ENCODE measurements around the gene SIM1. TPM values are rescaled to one million over a fixed set of nuclear protein-coding genes. Genes with fewer than 3 reads are reported as not detected.

Gene SIM1
- total and polyA plus RNA-seq, 5 donors from 2014 or later, result 0.39 to 0.64 (median 0.51) TPM; not detected in 2

DNA sequence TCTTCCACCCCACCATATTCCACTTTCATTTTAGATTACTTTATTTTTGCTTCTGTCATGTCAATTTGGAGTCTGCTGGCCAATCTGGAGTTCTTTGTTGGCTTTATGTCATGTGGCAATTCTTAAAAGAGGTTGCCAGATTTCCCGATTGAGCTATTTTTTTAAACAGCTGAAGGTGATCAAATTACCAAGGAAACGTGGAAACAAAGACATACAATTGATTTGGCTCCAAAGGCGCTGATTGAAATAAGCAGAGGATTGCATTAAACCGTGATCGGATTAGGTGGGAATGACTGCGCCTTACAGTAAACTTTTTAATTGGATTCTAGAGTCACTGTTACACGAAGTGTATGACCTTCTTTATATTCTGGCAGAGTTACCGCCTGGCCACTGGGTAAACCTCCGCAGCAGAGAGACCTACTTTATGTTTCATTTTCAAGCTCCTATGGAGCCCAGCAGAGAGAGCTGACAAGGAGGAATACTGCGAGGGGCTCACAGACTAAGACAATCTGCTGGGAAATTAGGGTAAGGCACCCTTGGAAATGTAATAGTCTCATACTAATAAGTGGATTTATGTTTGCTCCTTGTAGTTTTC, 37.9 kb downstream of the SIM1 start:
- Mint-ChIP-seq H3K4me1 (no peaks in the 10 kb centered on the region), H3K9me3 (peaks cover 0 to 2% (median 0%) of the 10 kb centered on the region in 7 donors), H3K36me3 (no peaks in the 10 kb centered on the region), H3K27ac (no peak overlapping the region), H3K27me3 (peaks cover 5% of the 10 kb centered on the region), H3K4me3 (no peak overlapping the region)
- Histone ChIP-seq H3K4me1 (ENCODE audit: control insufficient read depth, insufficient read depth, low read length, poor library complexity, severe bottlenecking) (no peaks in the 10 kb centered on the region), H3K4me3 (ENCODE audit: low read depth, low read length) (no peak overlapping the region), H3K9me3 (ENCODE audit: control insufficient read depth in 2 of 2, low read length in 2 of 2) (no peaks in the 10 kb centered on the region), H3K27me3 (ENCODE audit: control insufficient read depth, insufficient read depth, low read length) (no peaks in the 10 kb centered on the region), H3K27ac (ENCODE audit: insufficient read depth, low read length, poor library complexity, severe bottlenecking) (no peak overlapping the region), H3K36me3 (ENCODE audit: control insufficient read depth, insufficient read depth, low read length) (no peaks in the 10 kb centered on the region)
- no peak for DNase-seq
- no peak for ATAC-seq (ENCODE audit: low read depth in 2 of 2)

DNA sequence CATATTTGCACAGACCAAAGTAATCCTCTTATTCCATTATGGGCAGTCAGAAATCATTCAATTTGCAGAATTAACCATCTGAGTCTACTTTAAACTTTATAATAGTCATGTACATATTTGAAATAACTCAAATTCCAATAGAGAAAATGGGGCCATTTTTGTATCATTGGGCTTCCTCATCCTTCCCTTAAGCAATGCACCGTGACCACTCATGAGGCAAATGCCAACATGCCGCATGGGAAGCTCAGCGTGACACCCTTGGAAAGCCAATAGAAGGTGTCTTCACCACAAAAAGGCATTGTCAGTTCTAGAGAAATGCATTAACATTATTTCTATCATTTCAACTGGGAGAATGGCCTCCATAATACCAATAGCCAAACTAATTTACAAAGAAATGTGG, 38.5 kb downstream of the SIM1 start:
- no peaks in the 10 kb centered on the region for H3K4me1 ChIP-seq (ENCODE audit: control insufficient read depth, insufficient read depth, low read length, poor library complexity, severe bottlenecking)
- no peaks in the 10 kb centered on the region for H3K36me3 Mint-ChIP-seq

DNA sequence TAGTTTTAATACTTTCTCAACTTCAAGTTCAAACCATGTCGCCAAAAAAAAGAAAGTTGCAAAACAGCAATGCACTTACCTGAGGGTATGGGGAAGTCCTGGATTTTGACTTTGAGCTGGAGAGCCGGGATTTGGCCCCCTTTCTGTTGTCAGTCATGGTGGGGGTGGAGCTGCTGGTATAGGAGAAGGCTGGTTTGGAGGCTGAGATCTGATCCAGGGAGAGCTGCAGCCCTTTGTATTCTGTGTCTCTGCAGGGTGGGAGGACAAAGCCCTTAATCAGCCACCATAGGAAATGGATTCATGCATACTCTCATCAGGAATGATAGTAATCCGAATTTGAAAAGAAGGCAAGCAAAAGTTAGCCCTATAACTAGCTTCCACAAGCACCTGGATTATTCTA, 44.0 kb downstream of the SIM1 start:
- Mint-ChIP-seq H3K4me3 (no peak overlapping the region), H3K27ac (no peak overlapping the region), H3K36me3 (no peaks in the 10 kb centered on the region), H3K27me3 (peaks cover 30% of the 10 kb centered on the region), H3K4me1 (no peaks in the 10 kb centered on the region), H3K9me3 (no peaks in the 10 kb centered on the region)
- H3K4me1 ChIP-seq (ENCODE audit: control insufficient read depth, insufficient read depth, low read length, poor library complexity, severe bottlenecking), result no peaks in the 10 kb centered on the region
- ATAC-seq (ENCODE audit: low read depth in 2 of 2), result no peak
- no peak for DNase-seq
- no peaks in the 10 kb centered on the region for H3K27me3 ChIP-seq (ENCODE audit: control insufficient read depth, insufficient read depth, low read length)
- H3K27ac ChIP-seq (ENCODE audit: insufficient read depth, low read length, poor library complexity, severe bottlenecking), result no peak overlapping the region
- no peaks in the 10 kb centered on the region for H3K9me3 ChIP-seq (ENCODE audit: control insufficient read depth in 2 of 2, low read length in 2 of 2)
- no peak overlapping the region for H3K4me3 ChIP-seq (ENCODE audit: low read depth, low read length)
- no peaks in the 10 kb centered on the region for H3K36me3 ChIP-seq (ENCODE audit: control insufficient read depth, insufficient read depth, low read length)

More for the DNA sequence above, 38.5 kb downstream of the SIM1 start:
- H3K9me3 ChIP-seq (ENCODE audit: control insufficient read depth in 2 of 2, low read length in 2 of 2), result no peaks in the 10 kb centered on the region
- H3K36me3 ChIP-seq (ENCODE audit: control insufficient read depth, insufficient read depth, low read length), result no peaks in the 10 kb centered on the region
- no peak overlapping the region for H3K27ac ChIP-seq (ENCODE audit: insufficient read depth, low read length, poor library complexity, severe bottlenecking)
- ATAC-seq (ENCODE audit: low read depth in 2 of 2), result no peak
- H3K27me3 ChIP-seq (ENCODE audit: control insufficient read depth, insufficient read depth, low read length), result no peaks in the 10 kb centered on the region
- peaks cover 0 to 2% (median 0%) of the 10 kb centered on the region in 7 donors for H3K9me3 Mint-ChIP-seq
- no peaks in the 10 kb centered on the region for H3K4me1 Mint-ChIP-seq
- no peak for DNase-seq
- H3K27me3 Mint-ChIP-seq, result peaks cover 9% of the 10 kb centered on the region
- H3K27ac Mint-ChIP-seq, result no peak overlapping the region
- H3K4me3 ChIP-seq (ENCODE audit: low read depth, low read length), result no peak overlapping the region
- no peak overlapping the region for H3K4me3 Mint-ChIP-seq

DNA sequence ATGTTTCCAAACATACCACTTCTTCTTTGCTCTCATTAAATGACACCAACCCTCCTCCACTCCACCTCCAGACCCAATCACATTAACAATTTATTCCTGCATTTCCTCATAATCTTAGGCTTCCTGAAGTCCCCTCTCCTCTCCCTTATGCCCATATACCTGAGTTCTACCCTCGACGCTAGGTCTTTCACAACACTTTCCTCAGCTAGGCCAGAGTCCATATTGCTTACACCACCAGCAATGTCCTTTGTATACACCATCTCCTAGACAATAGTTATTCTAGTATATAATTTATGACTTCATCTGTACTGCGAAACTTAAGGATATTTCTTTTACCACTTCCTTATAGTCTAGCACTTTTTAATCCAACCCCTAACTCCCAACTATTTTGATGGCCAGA, 47.7 kb downstream of the SIM1 start:
- no peak overlapping the region for H3K4me3 Mint-ChIP-seq
- no peaks in the 10 kb centered on the region for H3K4me1 Mint-ChIP-seq
- H3K36me3 ChIP-seq (ENCODE audit: control insufficient read depth, insufficient read depth, low read length), result no peaks in the 10 kb centered on the region
- no peak for DNase-seq
- H3K4me1 ChIP-seq (ENCODE audit: control insufficient read depth, insufficient read depth, low read length, poor library complexity, severe bottlenecking), result no peaks in the 10 kb centered on the region
- no peak overlapping the region for H3K27ac Mint-ChIP-seq
- H3K36me3 Mint-ChIP-seq, result no peaks in the 10 kb centered on the region
- peaks cover 2% of the 10 kb centered on the region for H3K27me3 ChIP-seq (ENCODE audit: control insufficient read depth, insufficient read depth, low read length)
- no peak overlapping the region for H3K4me3 ChIP-seq (ENCODE audit: low read depth, low read length)
- H3K9me3 Mint-ChIP-seq, result peaks cover 0 to 4% (median 0%) of the 10 kb centered on the region in 7 donors
- no peak for ATAC-seq (ENCODE audit: low read depth in 2 of 2)
- H3K27ac ChIP-seq (ENCODE audit: insufficient read depth, low read length, poor library complexity, severe bottlenecking), result no peak overlapping the region
- no peaks in the 10 kb centered on the region for H3K9me3 ChIP-seq (ENCODE audit: control insufficient read depth in 2 of 2, low read length in 2 of 2)
- H3K27me3 Mint-ChIP-seq, result peaks cover 36% of the 10 kb centered on the region

DNA sequence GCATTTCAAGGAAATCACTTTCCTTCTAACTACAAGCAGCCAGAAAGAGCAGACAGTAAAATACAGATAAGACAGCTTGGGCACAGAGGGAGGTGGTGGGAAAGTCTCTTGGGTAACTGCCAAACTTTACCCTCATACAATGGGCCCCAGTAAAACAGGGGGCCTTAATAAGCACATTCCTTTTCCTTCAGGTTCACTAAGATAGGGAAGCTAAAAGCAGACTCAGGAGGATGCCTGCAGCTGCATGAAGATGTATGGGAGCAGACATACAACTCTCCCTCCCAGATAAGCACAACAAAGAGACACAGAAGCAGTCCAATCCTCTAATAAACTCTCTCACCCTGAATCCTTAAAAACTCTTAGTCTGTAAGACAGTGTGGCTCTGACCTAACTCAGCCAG, 49.0 kb downstream of the SIM1 start:
- H3K9me3 Mint-ChIP-seq, result peaks cover 0 to 5% (median 0%) of the 10 kb centered on the region in 7 donors
- Histone ChIP-seq H3K36me3 (ENCODE audit: control insufficient read depth, insufficient read depth, low read length) (no peaks in the 10 kb centered on the region), H3K27ac (ENCODE audit: insufficient read depth, low read length, poor library complexity, severe bottlenecking) (no peak overlapping the region), H3K4me1 (ENCODE audit: control insufficient read depth, insufficient read depth, low read length, poor library complexity, severe bottlenecking) (no peaks in the 10 kb centered on the region), H3K9me3 (ENCODE audit: control insufficient read depth in 2 of 2, low read length in 2 of 2) (no peaks in the 10 kb centered on the region), H3K27me3 (ENCODE audit: control insufficient read depth, insufficient read depth, low read length) (peaks cover 2% of the 10 kb centered on the region), H3K4me3 (ENCODE audit: low read depth, low read length) (no peak overlapping the region)
- ATAC-seq (ENCODE audit: low read depth in 2 of 2) (no peak), DNase-seq (no peak)
- no peak overlapping the region for H3K27ac Mint-ChIP-seq
- no peak overlapping the region for H3K4me3 Mint-ChIP-seq
- peaks cover 29% of the 10 kb centered on the region for H3K27me3 Mint-ChIP-seq
- no peaks in the 10 kb centered on the region for H3K36me3 Mint-ChIP-seq
- no peaks in the 10 kb centered on the region for H3K4me1 Mint-ChIP-seq

DNA sequence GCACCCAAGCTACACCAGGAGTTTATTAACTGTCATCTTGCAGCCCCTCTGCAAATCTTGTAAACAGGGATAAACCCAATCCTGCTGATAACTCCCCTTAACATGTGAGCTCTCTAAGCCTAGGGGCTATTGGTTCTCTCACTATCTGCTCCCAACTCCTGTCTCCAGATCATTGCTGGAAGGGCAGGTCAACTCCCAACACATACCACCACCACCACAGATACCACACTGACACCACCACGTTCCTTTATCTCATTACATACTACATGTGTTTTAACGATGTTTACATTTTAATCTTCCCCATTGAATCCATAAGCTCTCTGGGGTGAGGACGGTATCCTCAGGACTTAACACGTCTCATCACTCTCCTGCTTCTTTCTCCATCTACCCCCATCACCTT, 51.8 kb downstream of the SIM1 start:
- no peak overlapping the region for H3K4me3 Mint-ChIP-seq
- Histone ChIP-seq H3K9me3 (ENCODE audit: control insufficient read depth in 2 of 2, low read length in 2 of 2) (no peaks in the 10 kb centered on the region), H3K36me3 (ENCODE audit: control insufficient read depth, insufficient read depth, low read length) (no peaks in the 10 kb centered on the region), H3K4me3 (ENCODE audit: low read depth, low read length) (no peak overlapping the region), H3K4me1 (ENCODE audit: control insufficient read depth, insufficient read depth, low read length, poor library complexity, severe bottlenecking) (no peaks in the 10 kb centered on the region), H3K27ac (ENCODE audit: insufficient read depth, low read length, poor library complexity, severe bottlenecking) (no peak overlapping the region), H3K27me3 (ENCODE audit: control insufficient read depth, insufficient read depth, low read length) (peaks cover 2% of the 10 kb centered on the region)
- no peaks in the 10 kb centered on the region for H3K36me3 Mint-ChIP-seq
- H3K4me1 Mint-ChIP-seq, result no peaks in the 10 kb centered on the region
- no peak overlapping the region for H3K27ac Mint-ChIP-seq
- peaks cover 25% of the 10 kb centered on the region for H3K27me3 Mint-ChIP-seq
- DNase-seq (no peak), ATAC-seq (ENCODE audit: low read depth in 2 of 2) (no peak)
- peaks cover 0 to 11% (median 0%) of the 10 kb centered on the region in 7 donors for H3K9me3 Mint-ChIP-seq

DNA sequence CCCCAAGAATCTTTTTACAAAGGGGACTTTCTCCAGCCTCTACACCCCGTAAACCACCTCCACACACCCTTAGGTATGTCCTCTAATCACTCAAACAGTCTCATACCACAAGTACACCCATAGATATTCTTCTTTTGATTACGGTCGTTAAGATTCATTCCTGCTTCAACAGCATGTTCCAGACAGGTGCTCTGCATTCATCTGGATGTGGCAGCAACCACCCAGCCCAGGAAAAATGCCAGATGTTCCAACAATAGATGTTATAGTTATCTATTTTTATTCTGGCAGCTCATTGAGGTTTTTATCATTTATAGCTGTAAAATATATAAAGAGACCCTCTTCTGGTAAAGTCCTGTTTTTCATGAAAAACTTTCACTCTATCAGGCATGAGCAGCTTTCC, 60.7 kb downstream of the SIM1 start:
- no peak overlapping the region for H3K27ac Mint-ChIP-seq
- no peak overlapping the region for H3K4me3 Mint-ChIP-seq
- ATAC-seq (ENCODE audit: low read depth in 2 of 2) (no peak), DNase-seq (no peak)
- H3K4me1 Mint-ChIP-seq, result no peaks in the 10 kb centered on the region
- H3K4me3 ChIP-seq (ENCODE audit: low read depth, low read length), result no peak overlapping the region
- H3K27me3 ChIP-seq (ENCODE audit: control insufficient read depth, insufficient read depth, low read length), result peaks cover 2% of the 10 kb centered on the region
- no peaks in the 10 kb centered on the region for H3K9me3 ChIP-seq (ENCODE audit: control insufficient read depth in 2 of 2, low read length in 2 of 2)
- H3K4me1 ChIP-seq (ENCODE audit: control insufficient read depth, insufficient read depth, low read length, poor library complexity, severe bottlenecking), result no peaks in the 10 kb centered on the region
- H3K27me3 Mint-ChIP-seq, result peaks cover 29% of the 10 kb centered on the region
- peaks cover 0 to 2% (median 0%) of the 10 kb centered on the region in 7 donors for H3K9me3 Mint-ChIP-seq
- no peaks in the 10 kb centered on the region for H3K36me3 ChIP-seq (ENCODE audit: control insufficient read depth, insufficient read depth, low read length)
- no peak overlapping the region for H3K27ac ChIP-seq (ENCODE audit: insufficient read depth, low read length, poor library complexity, severe bottlenecking)
- H3K36me3 Mint-ChIP-seq, result no peaks in the 10 kb centered on the region

DNA sequence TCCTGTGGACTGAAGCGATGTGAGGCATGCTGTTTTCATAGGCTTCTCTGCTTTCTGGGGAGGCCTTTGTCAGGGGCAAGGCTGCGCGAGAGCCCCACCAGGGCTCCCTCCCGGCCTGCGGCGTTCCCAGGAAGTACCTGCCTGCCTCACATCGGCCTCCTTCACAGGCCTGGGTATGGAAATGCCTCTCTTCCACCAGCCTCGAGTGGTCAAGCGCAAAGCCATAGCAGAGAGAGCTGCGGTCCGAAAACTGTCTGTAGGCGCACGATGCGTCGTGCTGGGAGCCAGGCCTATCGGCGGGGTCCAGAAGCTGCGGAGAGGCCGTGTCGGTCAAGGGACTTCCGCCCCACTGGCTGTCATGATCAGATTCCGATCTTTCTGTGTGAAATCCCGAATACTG, 71.2 kb downstream of the SIM1 start:
- H3K36me3 Mint-ChIP-seq, result no peaks in the 10 kb centered on the region

More for the DNA sequence above, 71.2 kb downstream of the SIM1 start:
- Histone ChIP-seq H3K9me3 (ENCODE audit: control insufficient read depth in 2 of 2, low read length in 2 of 2) (no peaks in the 10 kb centered on the region), H3K27ac (ENCODE audit: insufficient read depth, low read length, poor library complexity, severe bottlenecking) (no peak overlapping the region), H3K4me1 (ENCODE audit: control insufficient read depth, insufficient read depth, low read length, poor library complexity, severe bottlenecking) (no peaks in the 10 kb centered on the region), H3K36me3 (ENCODE audit: control insufficient read depth, insufficient read depth, low read length) (no peaks in the 10 kb centered on the region), H3K27me3 (ENCODE audit: control insufficient read depth, insufficient read depth, low read length) (no peaks in the 10 kb centered on the region), H3K4me3 (ENCODE audit: low read depth, low read length) (no peak overlapping the region)
- no peaks in the 10 kb centered on the region for H3K4me1 Mint-ChIP-seq
- no peak overlapping the region for H3K27ac Mint-ChIP-seq
- no peak overlapping the region for H3K4me3 Mint-ChIP-seq
- ATAC-seq (ENCODE audit: low read depth in 2 of 2) (no peak), DNase-seq (no peak)
- H3K9me3 Mint-ChIP-seq, result peaks cover 0 to 6% (median 0%) of the 10 kb centered on the region in 7 donors
- H3K27me3 Mint-ChIP-seq, result peaks cover 13% of the 10 kb centered on the region

All from CD4-positive, CD25-positive, alpha-beta regulatory T cell (primary cell).